ENCODE data around the gene TSKU.

- TF ChIP-seq, protein P1, sequence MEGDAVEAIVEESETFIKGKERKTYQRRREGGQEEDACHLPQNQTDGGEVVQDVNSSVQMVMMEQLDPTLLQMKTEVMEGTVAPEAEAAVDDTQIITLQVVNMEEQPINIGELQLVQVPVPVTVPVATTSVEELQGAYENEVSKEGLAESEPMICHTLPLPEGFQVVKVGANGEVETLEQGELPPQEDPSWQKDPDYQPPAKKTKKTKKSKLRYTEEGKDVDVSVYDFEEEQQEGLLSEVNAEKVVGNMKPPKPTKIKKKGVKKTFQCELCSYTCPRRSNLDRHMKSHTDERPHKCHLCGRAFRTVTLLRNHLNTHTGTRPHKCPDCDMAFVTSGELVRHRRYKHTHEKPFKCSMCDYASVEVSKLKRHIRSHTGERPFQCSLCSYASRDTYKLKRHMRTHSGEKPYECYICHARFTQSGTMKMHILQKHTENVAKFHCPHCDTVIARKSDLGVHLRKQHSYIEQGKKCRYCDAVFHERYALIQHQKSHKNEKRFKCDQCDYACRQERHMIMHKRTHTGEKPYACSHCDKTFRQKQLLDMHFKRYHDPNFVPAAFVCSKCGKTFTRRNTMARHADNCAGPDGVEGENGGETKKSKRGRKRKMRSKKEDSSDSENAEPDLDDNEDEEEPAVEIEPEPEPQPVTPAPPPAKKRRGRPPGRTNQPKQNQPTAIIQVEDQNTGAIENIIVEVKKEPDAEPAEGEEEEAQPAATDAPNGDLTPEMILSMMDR (conservative IDR thresholded peaks at IDR 0.05; ENCODE audit: low read length) = no peak
- no peak for TF ChIP-seq EZH2phosphoT487 (IDR thresholded peaks at IDR 0.05; ENCODE audit: borderline replicate concordance)
These were observed 22.9 kb upstream of the TSKU start for GRCh38 chr11:76760236-76760635.

Data from Loucy (cell line).